Caco-2 (cell line): ENCODE data around the gene CRYBG2. TPM values are rescaled to one million over a fixed set of nuclear protein-coding genes. Genes with fewer than 3 reads are reported as not detected.
A peak's percentile ranks its signal among the peaks of the same experiment; 100 is the strongest.
"Not testable (repeated sequence)": the region's sequence is repeated elsewhere in the genome, so short reads cannot be mapped to it uniquely, and the experiment has no call there.

ENCODE experiments used
- BruUV-seq: library from RNA; stranded (reverse); fragments of 400-500 nt; replicated peaks from 2 replicates; lab custom pipeline; 2021; lab: Mats Ljungman, UMichigan
- CTCF ChIA-PET: fragments of 300-600 bp; sonication (Branson Sonifier 250); formaldehyde crosslinking; loops from one replicate; lab custom pipeline; 2022; ENCODE audit warnings: antibody characterized with exemption; lab: Charles Lee
- POLR2A ChIA-PET: fragments of 300-600 bp; sonication (Branson Sonifier 250); formaldehyde crosslinking; loops from one replicate; lab custom pipeline; 2022; ENCODE audit warnings: antibody characterized with exemption; lab: Charles Lee
- DNase-seq, 2 experiments: peaks; one replicate each; pipeline versions ENCODE4 v3.0.0 to v3.0.0-alpha.2; 2020 to 2022
- H3K27me3 ChIP-seq: replicated peaks from 2 replicates; pipeline ENCODE4 v1.6.0; 2011; ENCODE audit warnings: low read length; ENCODE audit not compliant: control insufficient read depth, insufficient read depth
- H3K36me3 ChIP-seq: 2 replicates; pipeline ENCODE4 v1.5.1; 2011; ENCODE audit warnings: low read length; ENCODE audit not compliant: control insufficient read depth, insufficient read depth
- H3K4me1 ChIP-seq: fragments of 250-450 bp; sonication (Bioruptor Pico); 2 replicates; pipeline ENCODE4 v1.5.1; 2020; ENCODE audit warnings: mild to moderate bottlenecking
- H3K4me3 ChIP-seq: 2 replicates; pipeline ENCODE4 v1.5.1; 2011; ENCODE audit warnings: low read depth, mild to moderate bottlenecking, control low read depth, low read length
- H3K9me3 ChIP-seq: fragments of 250-450 bp; sonication (Bioruptor Pico); 2 replicates; pipeline ENCODE4 v1.5.1; 2020; ENCODE audit warnings: mild to moderate bottlenecking, moderate library complexity
- H3K27ac Mint-ChIP-seq: one replicate; pipeline ENCODE4 v1.8.0; 2022; ENCODE audit warnings: mixed read lengths; ENCODE audit not compliant: unreplicated experiment
- H3K27me3 Mint-ChIP-seq: one replicate; pipeline ENCODE4 v1.8.0; 2022; ENCODE audit warnings: mixed read lengths; ENCODE audit not compliant: insufficient read depth, unreplicated experiment
- H3K36me3 Mint-ChIP-seq: one replicate; pipeline ENCODE4 v1.8.0; 2022; ENCODE audit warnings: mild to moderate bottlenecking, mixed read lengths; ENCODE audit not compliant: insufficient read depth, unreplicated experiment
- H3K4me1 Mint-ChIP-seq: one replicate; pipeline ENCODE4 v1.8.0; 2022; ENCODE audit warnings: low read depth, mixed read lengths; ENCODE audit not compliant: unreplicated experiment
- H3K4me3 Mint-ChIP-seq: one replicate; pipeline ENCODE4 v1.8.0; 2022; ENCODE audit warnings: mild to moderate bottlenecking, moderate library complexity, mixed read lengths; ENCODE audit not compliant: unreplicated experiment
- H3K9me3 Mint-ChIP-seq: one replicate; pipeline ENCODE4 v1.8.0; 2022; ENCODE audit warnings: mixed read lengths; ENCODE audit not compliant: unreplicated experiment
- CTCF ChIP-seq, 2 experiments: fragments of 200-600 bp in 1 of 2; IDR thresholded peaks; 1 replicate in 1 of 2; 2 replicates in 1 of 2; pipeline versions ENCODE4 v1.5.1 to v1.8.0; 2011 to 2022; ENCODE audit warnings: antibody characterized with exemption in 1 of 2, control low read depth in 1 of 2, inconsistent platforms in 1 of 2, low read depth in 1 of 2, low read length in 1 of 2, mild to moderate bottlenecking in 1 of 2, moderate library complexity in 1 of 2; ENCODE audit not compliant: insufficient read depth in 1 of 2, severe bottlenecking in 1 of 2, unreplicated experiment in 1 of 2
- intact Hi-C: fragments of 100-400 bp; cut with micrococcal nuclease; formaldehyde crosslinking; loops from one replicate; pipeline ENCODE4 v1.10.0; 2022; ENCODE audit not compliant: unreplicated experiment
- total RNA-seq: library from RNA; stranded (reverse); gene quantifications from 2 replicates; pipeline ENCODE4 v1.2.3, GENCODE V29; 2022

CRYBG2 gene
- total RNA-seq, 1 experiment from 2014 or later, result 66.1 TPM

- Histone ChIP-seq H3K4me3 (no peak overlapping the region), H3K27me3 (no peaks in the 10 kb centered on the region), H3K36me3 (no peaks in the 10 kb centered on the region), H3K9me3 (no peaks in the 10 kb centered on the region), H3K4me1 (no peaks in the 10 kb centered on the region; the same call in 1 of the 2 replicates)
- Mint-ChIP-seq H3K27ac (no peak overlapping the region), H3K4me1 (peaks cover 7% of the 10 kb centered on the region), H3K9me3 (no peaks in the 10 kb centered on the region), H3K36me3 (peaks cover 6% of the 10 kb centered on the region), H3K27me3 (no peaks in the 10 kb centered on the region), H3K4me3 (no peak overlapping the region)
- peak; percentile 20 to 55 for DNase-seq
- POLR2A ChIA-PET, result no interaction called here
- intact Hi-C loops, result no loop called here
- CTCF ChIA-PET, result no interaction called here
- no peak for TF ChIP-seq CTCF (IDR thresholded peaks at IDR 0.05; ENCODE audit: insufficient read depth in 1 of 2, low read depth in 1 of 2, low read length in 1 of 2, severe bottlenecking in 1 of 2, unreplicated experiment in 1 of 2)
- no TSS peak for BruUV-seq
Measured at GRCh38 chr1:26387447-26387846, 33.5 kb upstream of the CRYBG2 start.

GRCh38 chr1:26385063-26385462 lies 31.1 kb upstream of the CRYBG2 start:
- H3K36me3 ChIP-seq, DNase-seq, H3K27me3 Mint-ChIP-seq, CTCF ChIA-PET, H3K4me1 ChIP-seq, H3K27ac Mint-ChIP-seq, H3K4me3 ChIP-seq, H3K4me3 Mint-ChIP-seq, H3K9me3 Mint-ChIP-seq, H3K9me3 ChIP-seq, intact Hi-C loops, H3K36me3 Mint-ChIP-seq, POLR2A ChIA-PET, H3K27me3 ChIP-seq, H3K4me1 Mint-ChIP-seq, BruUV-seq: not testable (repeated sequence)

GRCh38 chr1:26384076-26384475 lies 30.1 kb upstream of the CRYBG2 start:
- no peaks in the 10 kb centered on the region for H3K9me3 ChIP-seq
- intact Hi-C loops, result no loop called here
- no peaks in the 10 kb centered on the region for H3K36me3 ChIP-seq
- CTCF ChIA-PET, result no interaction called here
- no peaks in the 10 kb centered on the region for H3K36me3 Mint-ChIP-seq
- no peak for TF ChIP-seq CTCF (IDR thresholded peaks at IDR 0.05; ENCODE audit: insufficient read depth in 1 of 2, low read depth in 1 of 2, low read length in 1 of 2, severe bottlenecking in 1 of 2, unreplicated experiment in 1 of 2)
- no TSS peak for BruUV-seq
- H3K4me3 ChIP-seq, result no peak overlapping the region
- no peak for DNase-seq
- no peaks in the 10 kb centered on the region for H3K4me1 Mint-ChIP-seq
- no peaks in the 10 kb centered on the region for H3K27me3 ChIP-seq
- POLR2A ChIA-PET, result no interaction called here
- H3K9me3 Mint-ChIP-seq, result no peaks in the 10 kb centered on the region
- H3K4me1 ChIP-seq, result no peaks in the 10 kb centered on the region; the same call in 1 of the 2 replicates
- no peak overlapping the region for H3K4me3 Mint-ChIP-seq
- H3K27ac Mint-ChIP-seq, result no peak overlapping the region
- H3K27me3 Mint-ChIP-seq, result no peaks in the 10 kb centered on the region

GRCh38 chr1:26378879-26379251 lies 24.9 kb upstream of the CRYBG2 start:
- intact Hi-C loops, result no loop called here
- no peak for TF ChIP-seq CTCF (IDR thresholded peaks at IDR 0.05; ENCODE audit: insufficient read depth in 1 of 2, low read depth in 1 of 2, low read length in 1 of 2, severe bottlenecking in 1 of 2, unreplicated experiment in 1 of 2)

More at GRCh38 chr1:26378879-26379251, 24.9 kb upstream of the CRYBG2 start:
- H3K4me3 ChIP-seq, result no peak overlapping the region
- BruUV-seq, result no TSS peak
- H3K9me3 ChIP-seq, result no peaks in the 10 kb centered on the region
- ChIA-PET CTCF (interaction anchor here (1.7 kb wide), 1 partner anchor 38 kb away, joined by 5 read pairs; no protein-coding TSS in a partner anchor), POLR2A (no interaction called here)
- H3K27me3 Mint-ChIP-seq, result no peaks in the 10 kb centered on the region
- H3K9me3 Mint-ChIP-seq, result no peaks in the 10 kb centered on the region
- no peak overlapping the region for H3K4me3 Mint-ChIP-seq
- no peaks in the 10 kb centered on the region; the same call in 1 of the 2 replicates for H3K4me1 ChIP-seq
- no peaks in the 10 kb centered on the region for H3K27me3 ChIP-seq
- no peak overlapping the region for H3K27ac Mint-ChIP-seq
- H3K36me3 Mint-ChIP-seq, result no peaks in the 10 kb centered on the region
- no peak for DNase-seq
- no peaks in the 10 kb centered on the region for H3K36me3 ChIP-seq
- H3K4me1 Mint-ChIP-seq, result peaks cover 6% of the 10 kb centered on the region
